ENCODE data around the gene SELENON.

GRCh38 chr1:25757151-25757845 is 42.7 kb upstream of the SELENON start:
- TF ChIP-seq CTCF (conservative IDR thresholded peaks at IDR 0.05; ENCODE audit: low read depth, low read length) (no peak), EZH2 (IDR thresholded peaks at IDR 0.05; ENCODE audit: low read length, unreplicated experiment) (no peak), EZH2phosphoT487 (IDR thresholded peaks at IDR 0.05; ENCODE audit: borderline replicate concordance, low read length) (no peak)

All from PC-3 (cell line).